Keratinocyte (primary cell): ENCODE measurements around the gene PFKP.

Experiments
- EZH2 ChIP-seq: IDR thresholded peaks from one replicate; pipeline ENCODE4 v1.6.1; 2012; ENCODE audit warnings: inconsistent platforms, mild to moderate bottlenecking, low read length, moderate library complexity
- TF ChIP-seq, protein P1 (sequence below), 3 experiments: IDR thresholded peaks in 1 of 3; conservative IDR thresholded peaks in 1 of 3; optimal IDR thresholded peaks in 1 of 3; 2 replicates in 2 of 3; 3 replicates in 1 of 3; pipeline versions ENCODE3 to v1.5.1; 2011; ENCODE audit warnings: low read length in 3 of 3, mild to moderate bottlenecking in 3 of 3, moderate library complexity in 2 of 3, control low read depth in 1 of 3, inconsistent platforms in 1 of 3; ENCODE audit not compliant: insufficient read depth in 2 of 3; ENCODE audit errors: extremely low read depth in 1 of 3

DNA sequence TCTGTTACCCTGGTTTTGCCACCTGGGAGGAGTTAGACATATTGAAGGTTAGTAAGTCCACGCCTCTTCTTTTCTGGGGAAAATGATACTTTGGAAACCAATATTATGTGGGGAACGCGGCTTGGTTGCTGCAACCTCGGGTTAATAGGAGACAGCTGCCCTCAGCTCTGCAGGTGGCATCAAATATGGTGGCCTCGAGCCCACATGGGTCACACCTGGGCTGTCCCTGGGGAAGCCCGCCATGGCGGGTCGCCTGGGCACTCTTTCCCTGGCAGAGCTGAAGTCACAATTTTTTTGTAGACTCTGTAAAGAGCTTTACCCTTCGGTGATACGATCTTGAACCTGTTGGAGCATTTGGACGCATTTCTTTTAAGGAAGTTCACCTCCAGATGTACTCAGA is 2.5 kb downstream of the PFKP start:
- TF ChIP-seq, protein P1, sequence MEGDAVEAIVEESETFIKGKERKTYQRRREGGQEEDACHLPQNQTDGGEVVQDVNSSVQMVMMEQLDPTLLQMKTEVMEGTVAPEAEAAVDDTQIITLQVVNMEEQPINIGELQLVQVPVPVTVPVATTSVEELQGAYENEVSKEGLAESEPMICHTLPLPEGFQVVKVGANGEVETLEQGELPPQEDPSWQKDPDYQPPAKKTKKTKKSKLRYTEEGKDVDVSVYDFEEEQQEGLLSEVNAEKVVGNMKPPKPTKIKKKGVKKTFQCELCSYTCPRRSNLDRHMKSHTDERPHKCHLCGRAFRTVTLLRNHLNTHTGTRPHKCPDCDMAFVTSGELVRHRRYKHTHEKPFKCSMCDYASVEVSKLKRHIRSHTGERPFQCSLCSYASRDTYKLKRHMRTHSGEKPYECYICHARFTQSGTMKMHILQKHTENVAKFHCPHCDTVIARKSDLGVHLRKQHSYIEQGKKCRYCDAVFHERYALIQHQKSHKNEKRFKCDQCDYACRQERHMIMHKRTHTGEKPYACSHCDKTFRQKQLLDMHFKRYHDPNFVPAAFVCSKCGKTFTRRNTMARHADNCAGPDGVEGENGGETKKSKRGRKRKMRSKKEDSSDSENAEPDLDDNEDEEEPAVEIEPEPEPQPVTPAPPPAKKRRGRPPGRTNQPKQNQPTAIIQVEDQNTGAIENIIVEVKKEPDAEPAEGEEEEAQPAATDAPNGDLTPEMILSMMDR (optimal IDR thresholded peaks at IDR 0.05 in 1 of 3, IDR thresholded peaks at IDR 0.05 in 1 of 3, conservative IDR thresholded peaks at IDR 0.05 in 1 of 3; ENCODE audit: extremely low read depth in 1 of 3, insufficient read depth in 2 of 3, low read length in 3 of 3) = no peak
- no peak for TF ChIP-seq EZH2
